ENCODE measurements around the gene VPS8. TPM values are rescaled to one million over a fixed set of nuclear protein-coding genes. Genes with fewer than 3 reads are reported as not detected.
"Not testable (repeated sequence)": the region's sequence is repeated elsewhere in the genome, so short reads cannot be mapped to it uniquely, and the experiment has no call there.

The VPS8 gene
- total RNA-seq, 1 experiment from 2014 or later = 47.1 TPM

DNA sequence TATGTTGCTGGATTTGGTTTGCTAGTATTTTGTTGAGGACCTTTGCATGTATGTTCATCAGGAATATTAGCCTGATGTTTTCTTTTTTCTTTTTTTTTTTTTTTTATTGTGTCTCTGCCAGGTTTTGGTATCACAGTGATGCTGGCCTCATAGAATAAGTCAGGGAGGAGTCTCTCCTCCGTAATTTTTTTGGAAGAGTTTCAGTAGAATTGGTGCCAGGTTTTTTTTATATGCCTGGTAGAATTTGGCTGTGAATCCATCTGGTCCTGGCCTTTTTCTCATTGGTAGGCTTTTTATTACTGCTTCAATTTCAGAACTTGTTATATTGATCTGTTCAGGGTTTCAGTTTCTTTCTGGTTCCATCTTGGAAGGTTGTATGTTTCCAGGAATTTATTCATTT is 165.8 kb downstream of the VPS8 start:
- DNase-seq (ENCODE audit: low spot score) = no peak

DNA sequence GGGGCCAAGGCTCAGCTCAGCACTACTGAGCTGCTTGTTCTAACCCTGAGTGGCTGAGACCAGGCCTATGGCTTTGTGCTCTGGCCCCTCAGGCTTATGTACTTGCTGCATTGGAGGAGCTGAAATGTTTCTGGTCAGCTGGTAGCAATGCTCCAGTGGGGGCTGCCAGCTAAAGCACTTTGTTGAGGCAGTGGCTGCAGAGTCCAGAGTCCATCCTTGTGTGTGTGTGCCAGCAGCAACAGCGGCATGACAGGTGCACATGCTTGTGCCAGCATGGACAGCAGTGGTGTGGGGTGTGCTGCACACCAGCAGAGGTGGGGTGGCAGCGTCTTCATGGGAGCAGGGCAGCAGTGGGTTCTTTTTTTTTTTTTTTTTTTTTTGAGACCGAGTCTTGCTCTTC is 169.1 kb downstream of the VPS8 start:
- DNase-seq (ENCODE audit: low spot score) = no peak

DNA sequence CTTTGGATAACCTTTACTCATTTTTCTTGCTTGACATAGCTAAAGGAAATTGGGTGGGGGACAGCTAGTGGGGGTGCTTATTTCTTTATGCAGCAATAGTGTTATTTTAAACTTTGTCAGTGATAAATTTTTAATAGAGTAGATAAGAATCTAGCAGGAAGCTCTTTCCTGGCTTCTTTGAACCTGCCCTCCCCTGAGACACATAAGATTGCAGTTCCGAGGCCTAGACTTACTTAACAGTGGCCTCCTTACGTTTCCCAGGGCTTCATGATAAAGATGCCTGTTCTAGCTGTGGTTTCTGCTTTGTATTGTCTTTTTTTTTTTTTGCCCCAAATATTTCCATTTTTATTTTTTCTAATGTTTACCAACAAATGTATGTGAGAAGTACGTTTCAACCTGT is 170.1 kb downstream of the VPS8 start:
- no peak for DNase-seq (ENCODE audit: low spot score)

DNA sequence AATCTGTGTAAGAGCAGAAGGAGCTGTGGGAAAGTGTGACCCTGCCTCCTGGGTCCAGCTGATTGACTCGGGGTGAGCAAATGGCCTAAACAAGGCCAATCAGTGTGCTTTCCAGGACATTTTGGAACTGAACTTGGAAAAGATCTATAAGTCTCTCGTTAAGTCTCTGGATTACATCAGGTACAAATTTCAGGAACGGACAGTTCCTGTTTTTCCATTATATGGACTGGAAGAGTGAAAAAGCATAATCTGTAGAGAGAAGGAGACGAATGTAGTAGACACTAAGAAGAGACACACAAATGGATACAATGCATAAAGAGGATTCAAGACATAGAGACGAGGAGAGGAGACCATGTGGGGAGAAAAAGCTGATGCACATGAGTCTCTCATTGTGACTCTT is 173.6 kb downstream of the VPS8 start:
- DNase-seq (ENCODE audit: low spot score) = no peak

DNA sequence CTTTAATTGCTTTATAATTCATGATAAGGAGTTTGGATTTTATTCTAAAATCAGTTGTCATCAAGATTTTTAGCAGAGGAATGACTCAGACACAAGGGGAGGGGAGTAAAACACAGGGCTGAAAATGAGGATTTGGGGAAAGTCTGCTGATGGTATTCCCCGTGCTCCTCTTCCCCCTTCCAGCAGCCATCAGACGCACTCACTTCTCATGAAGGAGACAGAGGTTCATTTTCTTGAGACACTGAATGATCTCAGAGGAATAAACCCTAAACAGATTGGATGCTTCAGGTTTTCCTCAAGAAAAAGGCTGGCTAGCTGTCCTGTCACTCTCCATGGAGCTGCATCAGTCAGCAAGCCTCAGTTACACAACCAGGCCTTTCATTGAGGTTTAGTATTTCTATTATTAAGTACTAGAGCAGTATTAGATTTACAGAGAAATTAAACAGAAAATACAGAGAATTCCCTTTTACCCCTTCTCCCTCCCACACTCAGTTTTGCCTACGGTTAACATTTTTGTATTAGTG is 174.5 kb downstream of the VPS8 start:
- no peak for DNase-seq (ENCODE audit: low spot score)

DNA sequence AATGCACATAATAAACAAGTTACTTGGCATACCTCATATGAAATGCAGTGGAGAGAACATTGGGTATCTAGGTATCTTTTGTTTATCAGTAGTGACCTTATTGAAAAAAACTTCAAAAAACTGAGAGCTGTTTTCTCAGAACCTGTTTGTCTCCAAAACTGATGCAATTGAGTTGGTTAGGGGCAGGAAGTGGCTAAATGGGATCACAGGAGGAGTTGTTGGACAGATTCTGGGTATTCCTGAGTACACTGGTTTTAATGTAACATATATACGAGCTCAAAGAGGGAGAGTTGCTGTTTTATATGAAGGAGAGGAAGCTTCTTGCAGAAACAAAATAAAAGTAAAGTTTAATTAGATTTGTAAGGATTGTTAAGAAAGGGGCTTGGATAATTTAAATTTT is 181.4 kb downstream of the VPS8 start:
- no peak for DNase-seq (ENCODE audit: low spot score)

DNA sequence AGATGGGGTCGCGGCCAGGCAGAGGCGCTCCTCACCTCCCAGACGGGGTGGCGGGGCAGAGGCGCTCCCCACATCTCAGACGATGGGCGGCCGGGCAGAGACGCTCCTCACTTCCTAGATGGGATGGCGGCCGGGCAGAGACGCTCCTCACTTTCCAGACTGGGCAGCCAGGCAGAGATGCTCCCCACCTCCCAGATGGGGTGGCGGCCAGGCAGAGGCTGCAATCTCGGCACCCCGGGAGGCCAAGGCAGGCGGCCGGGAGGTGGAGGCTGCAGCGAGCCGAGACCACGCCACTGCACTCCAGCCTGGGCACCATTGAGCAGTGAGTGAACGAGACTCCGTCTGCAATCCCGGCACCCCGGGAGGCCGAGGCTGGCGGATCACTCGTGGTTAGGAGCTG is 191.9 kb downstream of the VPS8 start:
- not testable (repeated sequence) for DNase-seq (ENCODE audit: low spot score)

DNA sequence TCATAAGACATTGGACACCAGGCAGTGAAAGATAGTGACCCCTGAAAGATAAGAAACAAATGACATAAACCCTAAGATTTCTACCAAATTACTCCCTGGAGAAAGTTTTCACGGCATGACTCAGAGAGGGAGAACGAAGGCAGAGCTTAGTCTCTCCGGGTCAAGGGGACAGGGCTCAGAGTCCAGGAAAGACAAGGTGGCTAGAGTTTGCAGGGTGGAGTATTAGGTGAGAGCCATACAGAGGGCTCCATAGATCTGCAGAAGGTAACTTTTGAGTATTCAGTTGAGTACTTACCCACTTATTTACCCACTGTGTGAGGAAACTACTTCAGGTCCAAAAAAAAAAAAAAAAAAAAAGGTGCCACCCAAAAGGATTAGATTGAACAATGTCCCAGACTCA is 197.7 kb downstream of the VPS8 start:
- DNase-seq (ENCODE audit: low spot score) = no peak

DNA sequence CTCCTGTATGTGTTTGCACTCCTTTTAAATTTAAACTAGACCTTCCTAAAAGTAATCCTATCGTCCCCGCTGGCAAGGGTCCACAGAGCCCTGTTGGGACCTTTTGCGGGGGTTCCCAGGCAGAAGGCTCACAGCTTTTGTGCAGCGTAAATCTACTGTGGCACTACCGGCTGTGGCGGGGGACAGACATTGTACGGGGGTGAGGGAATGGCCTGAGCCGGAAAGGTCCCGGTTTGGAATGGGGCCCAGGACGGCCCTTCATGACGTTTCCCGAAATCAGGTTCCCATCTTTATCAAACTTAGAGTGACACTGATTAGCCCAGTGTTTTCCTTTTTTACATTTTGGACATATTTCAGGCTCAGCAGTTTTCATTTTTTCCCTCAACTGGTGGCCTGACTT is 205.6 kb downstream of the VPS8 start:
- DNase-seq (ENCODE audit: low spot score) = not testable (repeated sequence)

DNA sequence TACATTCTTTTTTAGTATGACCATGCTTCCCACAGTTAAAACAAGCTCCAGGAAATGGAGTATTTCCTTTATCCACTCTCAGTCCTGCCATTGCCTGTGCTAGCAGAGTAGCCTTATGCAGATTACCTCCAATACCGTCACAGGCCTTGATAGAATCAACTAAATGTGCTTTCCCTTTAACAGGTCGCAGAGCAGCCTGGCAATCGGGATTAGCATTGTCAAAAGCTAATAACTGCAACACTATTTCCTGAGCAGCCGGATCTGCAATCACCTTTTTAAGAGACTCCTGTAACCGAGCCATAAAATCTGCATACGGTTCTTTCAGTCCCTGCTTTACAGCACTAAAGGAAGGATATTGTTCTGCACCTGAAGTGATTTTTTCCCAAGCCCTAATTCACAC is 206.0 kb downstream of the VPS8 start:
- DNase-seq (ENCODE audit: low spot score) = not testable (repeated sequence)

DNA sequence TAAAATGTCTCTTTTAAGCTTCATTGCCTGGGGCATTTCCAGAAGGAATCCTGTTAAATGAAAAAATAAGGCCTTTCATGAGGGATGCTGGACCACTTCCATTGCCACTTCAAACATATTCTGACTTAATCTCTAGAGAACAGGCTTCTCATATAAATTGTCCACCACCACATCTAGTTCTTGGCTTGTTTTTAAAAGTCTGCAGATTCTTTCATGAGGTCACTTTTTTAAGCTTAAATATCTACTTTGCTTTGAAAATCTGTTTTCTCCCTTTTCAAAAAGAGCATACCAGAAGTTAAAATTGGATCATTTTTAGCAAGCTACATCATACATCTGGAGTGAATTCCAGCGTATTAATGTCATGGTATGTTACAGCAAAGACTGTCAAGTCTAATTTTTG is 209.3 kb downstream of the VPS8 start:
- no peak for DNase-seq (ENCODE audit: low spot score)

DNA sequence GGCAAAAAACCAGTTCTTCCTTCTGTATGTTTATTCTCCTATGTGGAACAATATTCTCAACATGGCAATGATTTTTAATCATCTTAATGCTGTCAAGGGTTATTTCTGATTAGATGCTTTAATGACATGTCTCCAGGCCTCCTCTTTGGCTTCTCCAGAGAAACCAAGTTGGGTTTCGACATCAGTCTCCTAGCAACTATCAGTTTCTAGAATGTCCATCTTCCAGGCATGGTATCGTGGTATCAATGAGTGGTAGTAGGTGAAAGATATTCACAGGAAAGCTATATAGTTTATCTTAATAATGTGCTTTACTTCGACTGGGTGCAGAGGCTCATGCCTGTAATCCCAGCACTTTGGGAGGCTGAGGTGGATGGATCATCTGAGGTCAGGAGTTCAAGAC is 212.4 kb downstream of the VPS8 start:
- DNase-seq (ENCODE audit: low spot score) = no peak

DNA sequence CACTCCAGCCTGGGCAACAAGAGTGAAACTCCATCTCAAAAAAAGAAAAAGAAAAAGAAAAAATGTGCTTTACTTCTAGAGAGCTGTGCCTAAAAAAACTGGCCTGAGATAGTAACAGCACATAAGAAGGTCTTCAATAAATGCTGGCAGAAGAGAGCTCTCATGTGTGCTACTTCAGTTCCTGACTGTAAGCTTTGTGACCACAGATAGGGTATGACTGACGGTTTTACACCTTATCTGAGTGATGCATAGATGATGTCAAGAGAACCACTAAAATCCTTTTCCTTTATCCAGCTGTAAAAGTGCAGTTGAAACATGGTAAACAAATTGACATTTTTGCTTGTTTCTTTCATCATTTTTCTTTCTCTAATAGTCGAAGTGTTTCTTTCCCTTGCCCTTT is 213.0 kb downstream of the VPS8 start:
- no peak for DNase-seq (ENCODE audit: low spot score)

DNA sequence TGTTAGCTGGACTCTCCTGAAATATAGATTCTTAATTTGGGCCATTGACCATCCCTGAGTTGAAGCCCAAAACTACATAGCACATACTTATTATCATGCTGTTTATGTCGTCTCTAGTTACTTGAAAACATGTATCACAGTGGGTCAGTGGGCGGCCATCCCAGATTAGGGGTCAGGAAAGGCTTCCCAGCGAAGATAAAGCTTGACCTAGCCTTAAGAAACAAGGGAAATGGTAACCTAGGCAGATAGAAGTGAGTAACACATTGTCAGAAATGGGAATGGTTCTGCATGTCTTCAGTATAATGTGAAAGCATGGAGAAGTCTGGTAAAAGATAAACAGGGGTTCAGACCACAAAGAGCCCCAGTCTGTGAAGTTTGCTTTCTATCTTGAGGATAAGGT is 216.2 kb downstream of the VPS8 start:
- no peak for DNase-seq (ENCODE audit: low spot score)

DNA sequence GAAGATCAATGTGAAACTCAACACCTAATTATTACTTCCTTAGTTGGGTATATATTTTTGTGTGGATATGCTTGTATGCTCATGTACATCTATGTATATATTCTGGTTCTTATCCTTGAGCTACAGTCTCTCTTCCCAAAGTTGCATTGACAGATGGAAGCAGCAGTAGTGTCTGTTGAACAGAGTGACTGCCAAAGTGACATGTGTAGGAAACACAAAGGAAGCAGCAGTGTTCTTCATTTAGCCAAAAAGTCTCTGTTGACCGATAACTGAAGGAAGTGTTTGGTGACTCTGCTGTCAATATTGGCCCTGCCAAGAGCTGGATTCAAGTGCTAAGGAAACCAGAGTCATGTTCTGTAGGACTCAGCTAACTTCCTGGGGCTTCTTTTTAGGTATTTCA is 217.1 kb downstream of the VPS8 start:
- DNase-seq (ENCODE audit: low spot score) = no peak

DNA sequence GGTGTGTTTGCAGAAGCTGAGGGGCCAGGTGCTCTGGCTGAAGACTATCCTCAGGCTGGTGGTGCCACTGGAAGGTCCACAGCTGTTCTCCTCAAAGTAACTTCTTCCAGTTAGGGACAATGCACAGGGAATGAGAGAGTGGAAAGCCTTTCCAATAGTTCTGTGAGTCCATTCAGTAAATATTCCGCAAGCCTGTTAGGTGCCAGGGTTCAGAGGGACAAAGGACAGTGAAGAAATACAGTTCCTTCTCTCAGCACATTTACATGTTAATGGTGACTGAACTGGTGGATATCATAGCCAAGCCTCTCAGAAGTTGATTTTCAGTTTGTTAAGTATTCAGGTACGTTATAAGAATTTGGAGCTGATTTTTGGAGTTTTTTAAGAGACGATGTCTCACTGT is 218.4 kb downstream of the VPS8 start:
- no peak for DNase-seq (ENCODE audit: low spot score)

DNA sequence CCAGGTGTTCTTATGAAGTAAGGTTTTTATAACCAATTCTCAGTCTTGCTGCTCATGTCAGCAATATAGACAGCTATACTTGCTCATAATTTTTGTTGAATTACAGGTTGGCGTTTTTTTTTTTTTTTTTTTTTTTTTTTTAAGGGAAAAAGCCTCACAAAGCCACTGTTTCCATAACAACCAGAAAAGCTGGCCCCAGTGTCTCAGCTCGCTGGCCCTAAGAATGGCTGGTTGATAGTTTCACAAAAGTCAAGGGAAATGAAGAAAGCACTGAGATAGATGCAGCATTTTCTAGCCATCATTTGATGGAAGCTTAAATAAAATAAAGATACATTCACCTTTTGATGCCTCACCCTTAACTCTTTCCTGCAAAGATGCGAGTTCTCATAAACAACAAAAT is 219.0 kb downstream of the VPS8 start:
- DNase-seq (ENCODE audit: low spot score) = no peak

DNA sequence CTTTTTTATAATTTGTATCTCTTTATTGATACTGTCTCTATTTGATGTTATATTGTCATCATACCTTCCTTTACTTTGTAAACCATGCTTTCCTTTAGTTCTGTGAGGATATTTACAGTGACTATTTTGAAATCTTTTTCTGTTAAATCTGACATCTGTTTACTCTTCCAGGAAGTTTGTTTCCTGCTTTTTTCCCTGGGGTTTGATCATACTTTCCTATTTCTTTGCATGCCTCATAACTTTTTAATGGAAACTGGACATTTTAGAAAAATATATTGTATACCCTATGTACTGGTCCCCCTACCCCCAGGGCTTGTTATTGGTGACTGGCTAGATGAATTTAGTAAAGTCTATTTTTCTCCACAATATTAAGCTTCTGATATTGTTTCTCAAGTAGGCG is 225.8 kb downstream of the VPS8 start:
- no peak for DNase-seq (ENCODE audit: low spot score)

DNA sequence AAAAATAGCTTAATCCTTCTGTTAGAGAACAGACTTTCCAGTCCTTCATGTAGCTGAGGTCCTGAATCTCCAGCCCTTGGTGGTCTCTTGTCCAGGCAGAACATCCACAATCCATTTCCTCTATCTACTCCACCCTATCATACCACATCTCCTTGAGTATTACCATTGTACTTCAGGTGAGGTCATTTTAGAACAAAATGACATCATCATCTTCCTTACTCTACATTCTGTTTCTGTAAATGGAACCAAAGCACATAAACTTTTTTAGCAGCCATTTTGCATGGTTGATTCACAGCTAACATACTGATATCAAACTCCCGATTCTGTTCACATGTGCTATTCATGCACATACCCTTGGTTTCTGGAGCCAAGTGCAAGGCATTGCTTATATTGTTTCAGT is 228.5 kb downstream of the VPS8 start:
- DNase-seq (ENCODE audit: low spot score) = no peak

DNA sequence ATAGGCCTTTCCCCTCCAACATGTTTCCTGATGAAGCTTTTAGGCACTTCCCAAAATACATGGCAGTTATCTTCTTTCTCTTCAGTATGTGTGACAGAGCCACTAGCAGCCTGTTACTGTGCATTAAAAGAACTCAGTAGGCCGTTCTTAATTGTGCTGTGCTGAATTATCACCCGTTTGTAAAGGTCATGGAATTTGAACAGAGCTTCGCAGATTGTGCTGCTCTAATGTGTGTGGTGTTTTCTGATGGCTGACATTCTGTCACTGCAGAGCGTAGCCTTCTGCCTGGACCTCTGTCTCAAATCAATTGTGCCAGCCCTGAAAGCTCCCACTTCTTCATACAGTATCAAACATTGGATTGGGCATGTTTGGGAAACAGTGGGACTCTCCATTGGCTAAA is 229.6 kb downstream of the VPS8 start:
- DNase-seq (ENCODE audit: low spot score) = no peak

DNA sequence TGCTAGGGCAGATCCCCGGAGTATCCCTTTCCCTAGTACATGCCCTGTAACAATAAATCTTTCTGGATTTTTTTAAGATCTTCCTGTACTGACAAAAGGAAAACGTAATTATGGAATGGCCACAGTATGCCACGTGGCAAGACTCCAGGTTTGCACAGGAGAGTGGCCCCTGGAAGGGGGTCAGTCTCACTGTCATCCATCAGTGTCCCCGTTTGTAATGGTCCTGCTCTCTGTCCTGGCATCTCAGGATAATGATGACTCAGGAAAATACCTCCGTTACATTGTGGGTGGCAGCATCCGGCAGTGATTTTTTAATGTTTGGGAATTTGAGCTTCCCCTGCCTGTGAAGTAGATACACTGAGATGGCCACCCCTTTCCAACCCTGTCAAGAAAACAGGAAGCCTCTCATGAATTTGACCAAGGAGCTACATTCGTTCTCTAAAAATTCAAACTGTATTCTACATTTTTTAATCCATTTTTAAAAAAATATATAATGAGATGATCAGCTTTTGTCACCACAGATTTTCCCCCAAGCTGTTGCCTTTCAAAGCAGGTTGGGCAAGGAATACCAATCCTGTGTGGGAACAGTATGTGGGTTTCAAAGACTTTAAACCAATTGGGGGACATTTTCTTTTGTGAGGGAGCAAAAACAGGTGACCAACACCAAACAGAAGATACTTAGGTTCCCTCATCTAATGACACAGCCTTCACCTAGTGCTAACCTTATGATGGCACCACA is 230.5 kb downstream of the VPS8 start:
- no peak for DNase-seq (ENCODE audit: low spot score)

DNA sequence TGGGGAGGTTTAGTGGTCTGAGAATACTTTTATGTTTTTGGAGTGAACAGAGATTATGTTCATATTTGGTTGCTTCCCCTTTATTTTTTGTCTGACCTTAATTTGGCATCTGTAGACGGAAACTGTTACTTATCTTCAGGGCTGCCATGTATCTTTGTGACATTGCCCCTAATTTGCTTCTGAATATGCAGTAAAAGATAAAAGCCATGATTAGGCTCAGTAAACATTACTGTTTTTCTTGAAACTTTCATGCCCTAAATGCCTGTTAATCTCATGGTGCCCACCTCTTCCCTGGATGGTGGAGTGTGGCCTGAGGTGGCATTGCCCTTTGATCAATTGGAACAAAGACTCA is 234.2 kb downstream of the VPS8 start:
- no peak for DNase-seq (ENCODE audit: low spot score)

DNA sequence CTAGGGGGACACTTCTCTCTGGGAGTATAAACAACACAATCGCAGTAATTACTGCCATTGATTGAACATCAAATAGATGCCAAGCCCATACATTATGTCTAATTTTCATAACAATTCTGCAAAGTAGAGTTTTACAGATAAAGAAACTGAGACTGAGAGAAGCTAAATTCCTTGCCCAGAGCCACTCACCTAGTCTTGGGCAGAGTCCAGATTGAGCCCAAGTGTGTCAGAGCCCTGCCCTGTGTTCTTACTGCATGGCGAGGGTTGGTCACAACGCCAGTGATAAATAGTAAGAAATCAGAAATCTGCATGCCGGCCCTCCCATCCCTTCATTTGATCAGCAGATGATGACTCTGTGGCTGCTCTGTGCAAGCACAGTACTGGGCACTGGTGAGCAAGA is 234.6 kb downstream of the VPS8 start:
- no peak for DNase-seq (ENCODE audit: low spot score)

DNA sequence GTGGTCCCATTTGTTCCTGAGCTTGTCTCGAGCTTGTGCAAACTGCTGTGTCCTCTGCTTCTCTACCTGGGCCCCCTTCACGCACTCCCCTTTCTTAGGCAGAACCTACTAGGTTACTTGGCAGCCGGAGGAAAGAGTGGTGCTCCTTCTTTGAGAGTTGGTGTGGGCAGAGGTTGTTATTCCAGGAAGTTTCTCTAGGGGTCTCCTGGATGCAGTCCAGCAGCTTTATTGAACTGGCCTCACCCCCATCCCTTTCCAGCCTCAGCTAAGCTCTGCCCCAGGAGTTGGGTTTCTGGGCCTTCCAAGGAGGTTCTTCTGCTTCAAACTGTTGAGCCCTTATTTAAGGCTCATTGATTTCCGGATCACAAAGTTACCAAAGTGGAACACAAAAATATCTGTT is 237.7 kb downstream of the VPS8 start:
- no peak for DNase-seq (ENCODE audit: low spot score)
